Left lobe of liver (tissue), 1 donor: ENCODE measurements around the gene PRAMEF14. TPM values are rescaled to one million over a fixed set of nuclear protein-coding genes. Genes with fewer than 3 reads are reported as not detected.

ENCODE experiments used
- total RNA-seq: library from RNA; stranded (reverse); gene quantifications from one replicate; pipeline ENCODE4 v1.2.1, GENCODE V29; 2021
- donor health status: DM: no; HTN: yes; CAD: no.

PRAMEF14 gene
- total RNA-seq, 1 donor from 2014 or later: not detected

Other genes starting within 250 kb of the PRAMEF14 start
- gene HNRNPCL2, start 230.3 kb downstream of the PRAMEF14 start, total RNA-seq: not detected
- gene PRAMEF26, start 191.1 kb downstream of the PRAMEF14 start, total RNA-seq: not detected
- gene HNRNPCL4, start 181.5 kb downstream of the PRAMEF14 start, total RNA-seq: not detected
- not detected for gene PRAMEF9, start 175.3 kb downstream of the PRAMEF14 start, total RNA-seq
- not detected for gene PRAMEF13, start 145.7 kb downstream of the PRAMEF14 start, total RNA-seq
- gene PRAMEF18, start 121.0 kb downstream of the PRAMEF14 start, total RNA-seq: not detected
- not detected for gene PRAMEF5, start 92.9 kb downstream of the PRAMEF14 start, total RNA-seq
- gene PRAMEF8, start 62.0 kb downstream of the PRAMEF14 start, total RNA-seq: not detected
- 0.25 TPM for gene PRAMEF33, start 43.6 kb downstream of the PRAMEF14 start, total RNA-seq
- gene PRAMEF15, start 31.6 kb downstream of the PRAMEF14 start, total RNA-seq: not detected
- gene PRAMEF19, start 24.8 kb upstream of the PRAMEF14 start, total RNA-seq: not detected
- gene PRAMEF17, start 42.5 kb upstream of the PRAMEF14 start, total RNA-seq: not detected
- gene PRAMEF20, start 63.3 kb upstream of the PRAMEF14 start, total RNA-seq: not detected
- not detected for gene LRRC38, start 166.9 kb upstream of the PRAMEF14 start, total RNA-seq
- 0.33 TPM for gene PDPN, start 236.7 kb upstream of the PRAMEF14 start, total RNA-seq